ENCODE results near the gene PLCH1.

PLCH1 gene

DNA sequence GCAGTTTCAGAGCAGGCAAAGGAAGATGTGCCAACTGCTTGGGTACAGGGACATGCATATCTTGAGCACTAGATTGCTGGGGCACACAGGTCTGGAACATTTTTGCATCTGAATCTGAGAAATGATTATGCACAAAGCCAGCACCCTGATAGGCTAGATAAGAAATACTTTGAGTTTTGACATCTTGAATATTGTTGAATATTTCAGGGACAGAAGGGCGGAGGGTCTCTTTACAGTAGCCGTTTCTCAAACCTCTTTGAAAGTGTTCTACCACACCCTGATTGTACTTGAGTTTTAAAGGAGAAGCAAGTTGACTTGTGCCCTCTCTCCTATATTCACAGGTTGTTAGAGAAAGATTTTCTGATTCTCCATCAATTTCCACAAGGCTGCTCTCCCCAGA, 263.3 kb downstream of the PLCH1 start:
- Histone ChIP-seq H3K36me3 (no peaks in the 10 kb centered on the region), H3K4me1 (ENCODE audit: control insufficient read depth in 1 of 2, insufficient read depth in 1 of 2, low read depth in 1 of 2, low read length in 1 of 2) (no peaks in the 10 kb centered on the region), H3K27me3 (no peaks in the 10 kb centered on the region), H3K27ac (no peak overlapping the region), H3K9me3 (no peaks in the 10 kb centered on the region), H3K4me3 (ENCODE audit: low read depth in 1 of 2, low read length in 1 of 2) (no peak overlapping the region)
- TF ChIP-seq, protein P1, sequence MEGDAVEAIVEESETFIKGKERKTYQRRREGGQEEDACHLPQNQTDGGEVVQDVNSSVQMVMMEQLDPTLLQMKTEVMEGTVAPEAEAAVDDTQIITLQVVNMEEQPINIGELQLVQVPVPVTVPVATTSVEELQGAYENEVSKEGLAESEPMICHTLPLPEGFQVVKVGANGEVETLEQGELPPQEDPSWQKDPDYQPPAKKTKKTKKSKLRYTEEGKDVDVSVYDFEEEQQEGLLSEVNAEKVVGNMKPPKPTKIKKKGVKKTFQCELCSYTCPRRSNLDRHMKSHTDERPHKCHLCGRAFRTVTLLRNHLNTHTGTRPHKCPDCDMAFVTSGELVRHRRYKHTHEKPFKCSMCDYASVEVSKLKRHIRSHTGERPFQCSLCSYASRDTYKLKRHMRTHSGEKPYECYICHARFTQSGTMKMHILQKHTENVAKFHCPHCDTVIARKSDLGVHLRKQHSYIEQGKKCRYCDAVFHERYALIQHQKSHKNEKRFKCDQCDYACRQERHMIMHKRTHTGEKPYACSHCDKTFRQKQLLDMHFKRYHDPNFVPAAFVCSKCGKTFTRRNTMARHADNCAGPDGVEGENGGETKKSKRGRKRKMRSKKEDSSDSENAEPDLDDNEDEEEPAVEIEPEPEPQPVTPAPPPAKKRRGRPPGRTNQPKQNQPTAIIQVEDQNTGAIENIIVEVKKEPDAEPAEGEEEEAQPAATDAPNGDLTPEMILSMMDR (IDR thresholded peaks at IDR 0.05), result no peak

DNA sequence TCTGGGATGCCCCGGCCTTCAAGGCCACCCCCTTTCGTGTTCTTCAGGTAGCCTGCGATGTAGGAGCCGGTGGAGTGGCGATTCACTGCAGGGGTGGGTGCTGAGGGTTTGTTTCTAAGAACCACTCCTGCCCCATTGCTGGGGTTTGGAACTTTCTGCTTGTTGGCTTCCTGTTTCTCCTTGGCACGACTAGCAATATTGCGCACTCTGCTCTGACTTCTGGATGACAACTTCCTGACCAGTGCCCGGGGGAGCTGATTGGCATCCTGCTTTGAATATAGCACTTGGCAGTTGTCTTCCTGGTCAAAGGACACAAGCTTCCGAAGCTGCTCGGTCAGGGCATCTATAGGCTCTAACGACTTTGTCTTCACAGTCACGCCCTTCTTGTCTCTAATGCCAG, 263.8 kb downstream of the PLCH1 start:
- no peaks in the 10 kb centered on the region for H3K36me3 ChIP-seq
- H3K27me3 ChIP-seq, result no peaks in the 10 kb centered on the region
- TF ChIP-seq, protein P1 (IDR thresholded peaks at IDR 0.05), result no peak
- H3K9me3 ChIP-seq, result no peaks in the 10 kb centered on the region
- no peaks in the 10 kb centered on the region for H3K4me1 ChIP-seq (ENCODE audit: control insufficient read depth in 1 of 2, insufficient read depth in 1 of 2, low read depth in 1 of 2, low read length in 1 of 2)
- H3K4me3 ChIP-seq (ENCODE audit: low read depth in 1 of 2, low read length in 1 of 2), result no peak overlapping the region
- no peak overlapping the region for H3K27ac ChIP-seq

DNA sequence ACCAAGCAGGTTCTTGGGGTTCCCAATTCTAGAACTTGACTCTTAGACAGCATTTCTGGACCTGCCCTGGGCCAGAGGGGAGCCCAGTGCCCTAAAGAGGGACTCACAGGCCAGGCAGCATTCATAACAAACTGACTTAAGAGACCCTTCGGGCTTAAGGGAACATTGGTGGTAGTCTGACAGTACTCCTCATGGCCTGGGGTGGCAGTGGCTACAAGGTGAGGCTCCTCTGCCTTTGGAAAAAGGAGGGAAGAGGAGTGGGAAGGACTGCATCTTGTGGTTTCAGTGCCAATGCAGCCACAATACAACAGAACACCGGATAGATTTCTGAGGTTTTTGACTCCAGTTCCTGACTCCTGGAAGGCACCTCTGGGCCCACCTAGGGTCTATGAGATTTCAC, 279.2 kb downstream of the PLCH1 start:
- Histone ChIP-seq H3K27ac (no peak overlapping the region), H3K36me3 (no peaks in the 10 kb centered on the region), H3K9me3 (no peaks in the 10 kb centered on the region), H3K4me3 (ENCODE audit: low read depth in 1 of 2, low read length in 1 of 2) (no peak overlapping the region), H3K27me3 (no peaks in the 10 kb centered on the region), H3K4me1 (ENCODE audit: control insufficient read depth in 1 of 2, insufficient read depth in 1 of 2, low read depth in 1 of 2, low read length in 1 of 2) (no peaks in the 10 kb centered on the region)
- TF ChIP-seq, protein P1 (IDR thresholded peaks at IDR 0.05), result no peak

DNA sequence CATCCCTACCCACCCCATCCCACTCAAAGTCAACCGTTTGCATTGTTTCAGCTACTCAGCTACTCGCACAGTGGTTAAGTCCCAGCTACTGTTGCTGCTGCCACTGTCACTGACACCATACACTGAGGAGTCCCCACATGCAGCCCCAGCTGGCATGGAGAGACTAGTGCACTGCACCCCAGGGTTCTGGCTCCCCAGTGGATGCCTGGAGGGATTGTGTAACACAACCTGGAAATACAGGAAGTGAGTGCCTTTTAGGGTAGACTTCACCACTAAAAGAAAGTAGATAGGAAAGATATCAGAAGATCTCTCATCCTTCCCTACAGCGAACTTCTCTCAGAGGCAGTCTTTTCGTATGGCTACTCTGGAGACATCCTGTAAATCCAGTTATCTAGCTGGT, 282.2 kb downstream of the PLCH1 start:
- Histone ChIP-seq H3K4me1 (ENCODE audit: control insufficient read depth in 1 of 2, insufficient read depth in 1 of 2, low read depth in 1 of 2, low read length in 1 of 2) (no peaks in the 10 kb centered on the region), H3K9me3 (no peaks in the 10 kb centered on the region), H3K4me3 (ENCODE audit: low read depth in 1 of 2, low read length in 1 of 2) (no peak overlapping the region), H3K27ac (no peak overlapping the region), H3K27me3 (no peaks in the 10 kb centered on the region), H3K36me3 (no peaks in the 10 kb centered on the region)
- TF ChIP-seq, protein P1 (IDR thresholded peaks at IDR 0.05), result no peak

DNA sequence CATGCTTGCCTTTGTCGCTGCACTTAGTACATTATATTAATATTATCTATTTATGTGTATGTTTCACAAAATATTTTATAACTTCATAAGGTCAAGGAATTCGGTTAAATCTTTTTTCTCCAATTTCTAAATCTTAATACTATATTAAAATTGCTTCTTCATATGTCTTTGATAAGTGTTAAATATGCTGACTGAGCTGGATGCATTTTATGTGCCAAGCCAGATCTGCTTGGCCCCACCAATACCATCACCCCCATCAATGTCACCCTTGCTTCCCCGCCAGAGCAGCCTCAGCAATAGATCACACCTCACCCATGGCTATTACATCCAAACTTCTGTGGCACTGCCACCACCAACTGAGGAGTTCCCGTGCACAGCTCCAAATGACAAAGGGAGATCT, 287.3 kb downstream of the PLCH1 start:
- H3K4me1 ChIP-seq (ENCODE audit: control insufficient read depth in 1 of 2, insufficient read depth in 1 of 2, low read depth in 1 of 2, low read length in 1 of 2), result no peaks in the 10 kb centered on the region
- H3K4me3 ChIP-seq (ENCODE audit: low read depth in 1 of 2, low read length in 1 of 2), result no peak overlapping the region
- no peak overlapping the region for H3K27ac ChIP-seq
- H3K36me3 ChIP-seq, result no peaks in the 10 kb centered on the region
- no peaks in the 10 kb centered on the region for H3K9me3 ChIP-seq
- TF ChIP-seq, protein P1 (IDR thresholded peaks at IDR 0.05), result no peak
- no peaks in the 10 kb centered on the region for H3K27me3 ChIP-seq

DNA sequence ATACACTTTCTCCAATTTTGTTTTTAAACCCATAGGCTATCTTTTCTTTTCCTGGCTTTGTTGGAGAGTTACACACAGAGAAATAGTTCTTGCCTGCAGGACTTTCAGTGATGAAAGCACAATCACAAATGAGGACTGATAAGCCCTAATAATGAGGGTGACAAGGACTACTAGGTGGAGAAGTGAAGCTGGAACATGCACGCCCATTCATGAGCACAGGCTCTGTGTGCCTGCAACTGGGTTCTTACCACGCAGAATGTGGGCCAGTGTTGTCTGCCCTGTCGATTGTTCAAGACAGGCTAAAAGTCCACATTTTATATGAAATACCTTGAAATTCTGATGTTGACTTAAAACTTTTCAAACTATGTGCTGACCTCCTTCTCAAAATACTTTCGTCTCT, 289.1 kb downstream of the PLCH1 start:
- Histone ChIP-seq H3K9me3 (no peaks in the 10 kb centered on the region), H3K27me3 (no peaks in the 10 kb centered on the region), H3K36me3 (no peaks in the 10 kb centered on the region), H3K4me1 (ENCODE audit: control insufficient read depth in 1 of 2, insufficient read depth in 1 of 2, low read depth in 1 of 2, low read length in 1 of 2) (no peaks in the 10 kb centered on the region), H3K4me3 (ENCODE audit: low read depth in 1 of 2, low read length in 1 of 2) (no peak overlapping the region), H3K27ac (no peak overlapping the region)
- TF ChIP-seq, protein P1 (IDR thresholded peaks at IDR 0.05), result no peak

Data from neutrophil (primary cell).